Endothelial cell of coronary artery (primary cell): ENCODE results near the gene SYNCRIP. TPM values are rescaled to one million over a fixed set of nuclear protein-coding genes. Genes with fewer than 3 reads are reported as not detected.

Experiments used
- total RNA-seq: library from RNA; depleted of rRNA; stranded (reverse); fragments of >200 nt; gene quantifications from 2 replicates; pipeline ENCODE4 v1.2.3, GENCODE V29; 2014

SYNCRIP gene
- total RNA-seq: 68.6 and 72.8 TPM in 2 replicates

GRCh38 chr6:85642774-85643536 is at the start of gene SYNCRIP:
TSS of gene SYNCRIP (minus strand) at chr6:85642886. CDS start at chr6:85641439, 1,447 bp downstream.

GRCh38 chr6:85593438-85594196 is 49.1 kb downstream of the SYNCRIP start, which contains the start of gene SNX14:
TSS of gene SNX14 (minus strand) at chr6:85593858. CDS start at chr6:85593718, 140 bp downstream.

Other genes starting within 250 kb of the SYNCRIP start
- 80.8 and 159 TPM in 2 replicates for gene NT5E, start 192.8 kb downstream of the SYNCRIP start, total RNA-seq
- gene SNX14, start 49.0 kb downstream of the SYNCRIP start, total RNA-seq: 107 and 148 TPM in 2 replicates